IMR-90 (cell line): ENCODE measurements around the gene COTL1. TPM values are rescaled to one million over a fixed set of nuclear protein-coding genes. Genes with fewer than 3 reads are reported as not detected.

Experiments
- ATAC-seq: fragments of 200-7000 bp; cut with Tn5 transposase; 2 replicates; pipeline ENCODE4 v1.9.1; 2020; ENCODE audit warnings: low read depth, mild to moderate bottlenecking, moderate library complexity
- BruUV-seq: library from RNA; stranded (reverse); fragments of 400-500 nt; replicated peaks from 2 replicates; lab custom pipeline; 2021; lab: Mats Ljungman, UMichigan
- CTCF ChIA-PET: fragments of 300-600 bp; formaldehyde crosslinking; extraction: SDS; loops from one replicate; lab custom pipeline; 2021; ENCODE audit warnings: antibody characterized with exemption; lab: Yijun Ruan, JAX
- POLR2A ChIA-PET: fragments of 300-600 bp; sonication (Branson Sonifier 250); formaldehyde crosslinking; loops from one replicate; lab custom pipeline; 2022; ENCODE audit warnings: antibody characterized with exemption; ENCODE audit not compliant: unreplicated experiment; lab: Charles Lee
- DNase-seq: peaks from one replicate; pipeline ENCODE4 v3.0.0; 2013
- H2AFZ ChIP-seq: replicated peaks from 2 replicates; pipeline ENCODE3; 2013; ENCODE audit warnings: low read length, mild to moderate bottlenecking; ENCODE audit not compliant: poor library complexity
- H2AK5ac ChIP-seq: 2 replicates; pipeline ENCODE4 v1.6.1; 2013; ENCODE audit warnings: low read depth, low read length, inconsistent platforms
- H2AK9ac ChIP-seq: replicated peaks from 2 replicates; pipeline ENCODE3; 2013; ENCODE audit warnings: mild to moderate bottlenecking, low read depth, low read length, moderate library complexity; ENCODE audit not compliant: poor library complexity
- H2BK120ac ChIP-seq: 2 replicates; pipeline ENCODE4 v1.6.1; 2013; ENCODE audit warnings: low read depth, low read length, inconsistent platforms
- H2BK15ac ChIP-seq: 3 replicates; pipeline ENCODE4 v1.6.1; 2013; ENCODE audit warnings: low read depth, low read length, inconsistent platforms
- H2BK20ac ChIP-seq: 2 replicates; pipeline ENCODE4 v1.6.1; 2013; ENCODE audit warnings: low read depth, mild to moderate bottlenecking, inconsistent platforms, low read length, moderate library complexity
- H2BK5ac ChIP-seq: 2 replicates; pipeline ENCODE4 v1.6.1; 2013; ENCODE audit warnings: mild to moderate bottlenecking, low read depth, low read length, inconsistent platforms; ENCODE audit not compliant: poor library complexity, severe bottlenecking
- H3K14ac ChIP-seq: replicated peaks from 2 replicates; pipeline ENCODE4 v1.6.1; 2013; ENCODE audit warnings: low read depth, low read length, inconsistent platforms
- H3K18ac ChIP-seq: 2 replicates; pipeline ENCODE4 v1.6.1; 2013; ENCODE audit warnings: low read depth, low read length, control low read depth
- H3K23ac ChIP-seq: 2 replicates; pipeline ENCODE4 v1.6.1; 2013; ENCODE audit warnings: low read depth, low read length, inconsistent platforms
- H3K27ac ChIP-seq: 2 replicates; pipeline ENCODE4 v1.5.1; 2013; ENCODE audit warnings: mild to moderate bottlenecking, control low read depth, low read length; ENCODE audit not compliant: insufficient read depth
- H3K27me3 ChIP-seq: 2 replicates; pipeline ENCODE4 v1.6.1; 2013; ENCODE audit warnings: low read length; ENCODE audit not compliant: control insufficient read depth, insufficient read depth
- H3K36me3 ChIP-seq: 2 replicates; pipeline ENCODE4 v1.6.1; 2013; ENCODE audit warnings: low read length, mixed read lengths; ENCODE audit not compliant: control insufficient read depth, insufficient read depth
- H3K4ac ChIP-seq: 2 replicates; pipeline ENCODE4 v1.6.1; 2013; ENCODE audit warnings: low read depth, low read length, inconsistent platforms
- H3K4me1 ChIP-seq: 2 replicates; pipeline ENCODE4 v1.6.1; 2013; ENCODE audit warnings: low read length, mixed read lengths; ENCODE audit not compliant: control insufficient read depth, insufficient read depth
- H3K4me2 ChIP-seq: 2 replicates; pipeline ENCODE4 v1.6.1; 2013; ENCODE audit warnings: low read depth, mild to moderate bottlenecking, control low read depth, low read length, moderate library complexity
- H3K4me3 ChIP-seq: 2 replicates; pipeline ENCODE4 v1.5.1; 2013; ENCODE audit warnings: low read depth, mild to moderate bottlenecking, control low read depth, low read length, moderate library complexity; ENCODE audit not compliant: insufficient read depth
- H3K56ac ChIP-seq: 2 replicates; pipeline ENCODE4 v1.6.1; 2013; ENCODE audit warnings: low read length, inconsistent platforms; ENCODE audit not compliant: insufficient read depth; ENCODE audit errors: extremely low read depth
- H3K79me1 ChIP-seq, 2 experiments: 2 replicates each; pipeline ENCODE4 v1.6.1; 2013; ENCODE audit warnings: low read length in 2 of 2, inconsistent platforms in 1 of 2, low read depth in 1 of 2
- H3K9ac ChIP-seq: 2 replicates; pipeline ENCODE4 v1.6.1; 2013; ENCODE audit warnings: low read depth, low read length, control low read depth
- H3K9me1 ChIP-seq: 2 replicates; pipeline ENCODE4 v1.6.1; 2013; ENCODE audit warnings: low read length, inconsistent platforms; ENCODE audit not compliant: insufficient read depth
- H3K9me3 ChIP-seq: 2 replicates; pipeline ENCODE4 v1.6.1; 2013; ENCODE audit warnings: low read length; ENCODE audit not compliant: control insufficient read depth, insufficient read depth
- H4K20me1 ChIP-seq: 2 replicates; pipeline ENCODE4 v1.6.1; 2013; ENCODE audit warnings: low read length, inconsistent platforms; ENCODE audit not compliant: insufficient read depth
- H4K5ac ChIP-seq: 2 replicates; pipeline ENCODE4 v1.6.1; 2013; ENCODE audit warnings: mild to moderate bottlenecking, low read depth, low read length, control low read depth
- H4K8ac ChIP-seq, 2 experiments: 2 replicates each; pipeline ENCODE4 v1.6.1; 2013; ENCODE audit warnings: low read depth in 2 of 2, low read length in 2 of 2, control low read depth in 1 of 2, inconsistent platforms in 1 of 2
- H4K91ac ChIP-seq: 2 replicates; pipeline ENCODE4 v1.6.1; 2013; ENCODE audit warnings: low read depth, low read length, inconsistent platforms; ENCODE audit not compliant: insufficient read depth
- BHLHE40 ChIP-seq: fragments of 150-350 bp; IDR thresholded peaks from 2 replicates; pipeline ENCODE4 v1.6.1; 2016; ENCODE audit warnings: mild to moderate bottlenecking, low read depth, low read length
- CEBPB ChIP-seq: IDR thresholded peaks from 2 replicates; pipeline ENCODE4 v1.6.1; 2012; ENCODE audit warnings: low read depth, low read length, improper control_type of control experiment
- CTCF ChIP-seq: conservative IDR thresholded peaks from 2 replicates; pipeline ENCODE4 v1.5.1; 2012; ENCODE audit warnings: mild to moderate bottlenecking, low read depth, low read length, improper control_type of control experiment
- RFX5 ChIP-seq: IDR thresholded peaks from 2 replicates; pipeline ENCODE4 v1.8.0; 2012; ENCODE audit warnings: low read depth, mild to moderate bottlenecking, low read length, moderate library complexity
- SMC3 ChIP-seq: fragments of 150-350 bp; IDR thresholded peaks from 2 replicates; pipeline ENCODE4 v1.6.1; 2016; ENCODE audit warnings: low read depth, mild to moderate bottlenecking, antibody characterized with exemption, low read length, moderate library complexity
- WGBS, 2 experiments: methylation state at CpG; one replicate each; pipeline versions ENCODE4 v1.1.5 to v1.1.7; 2013; ENCODE audit warnings: missing lambda C conversion rate in 2 of 2; ENCODE audit not compliant: insufficient read length in 1 of 2; ENCODE audit errors: extremely low coverage in 2 of 2; 5-methylcytosine and 5-hydroxymethylcytosine counted together
- dilution Hi-C: fragments of 300-500 bp; cut with HindIII; formaldehyde crosslinking; loops from one replicate; pipeline ENCODE4 v1.14.3; 2018; ENCODE audit warnings: low sequenced_read_pairs; ENCODE audit not compliant: unreplicated experiment
- in situ Hi-C: fragments of 300-500 bp; cut with MboI; formaldehyde crosslinking; loops from 3 replicates; pipeline ENCODE4 v1.14.3; 2019; ENCODE audit warnings: low sequenced_read_pairs, inconsistent platforms, mixed read lengths
- intact Hi-C: fragments of 100-400 bp; cut with micrococcal nuclease; formaldehyde crosslinking; loops from 2 replicates; pipeline ENCODE4 v1.10.0; 2022
- polyA plus RNA-seq, 3 experiments: library from polyadenylated mRNA; depleted of rRNA; stranded (reverse); fragments of >200 nt; gene quantifications; 2 replicates each; pipeline ENCODE4 v1.2.3, GENCODE V29; 2012; ENCODE audit warnings: low replicate concordance in 1 of 3
- total RNA-seq: library from RNA; depleted of rRNA; stranded (reverse); fragments of >200 nt; gene quantifications from 2 replicates; pipeline ENCODE4 v1.2.3, GENCODE V29; 2012

COTL1 gene
- total and polyA plus RNA-seq, 2 of the 4 experiments (the other 2 are of a cell fraction): 144 to 258 TPM

- ATAC-seq (no peak), DNase-seq (no peak)
- H3K36me3 ChIP-seq: peaks cover 29% of the 10 kb centered on the region
- peaks cover 9 to 73% of the 10 kb centered on the region in 2 experiments for H3K79me1 ChIP-seq
- TF ChIP-seq CEBPB (no peak), CTCF (no peak), RFX5 (no peak), BHLHE40 (no peak), SMC3 (no peak)
- dilution Hi-C loops (no loop called here), in situ Hi-C loops (no loop called here), intact Hi-C loops (loop anchor here (5.0 to 10.0 kb wide), 2 partner anchors 47 to 320 kb away; partner anchors contain the start of gene WFDC1)
- no peak overlapping the region for H2BK120ac ChIP-seq
- peak overlapping the region; percentile 96 for H3K4me2 ChIP-seq
- H4K20me1 ChIP-seq: peaks cover 83% of the 10 kb centered on the region
- H4K91ac ChIP-seq: no peak overlapping the region
- H3K9me1 ChIP-seq: peaks cover 42% of the 10 kb centered on the region
- ChIA-PET CTCF (no interaction called here), POLR2A (no interaction called here)
- H3K9me3 ChIP-seq: no peaks in the 10 kb centered on the region
- H2AK9ac ChIP-seq: no peak overlapping the region
- no peak overlapping the region for H2BK5ac ChIP-seq
- peak overlapping the region; percentile 56; the same call in 1 of the 2 replicates for H3K23ac ChIP-seq
- H4K8ac ChIP-seq: no peak overlapping the region
- peaks cover 31% of the 10 kb centered on the region for H3K4me1 ChIP-seq
- no peaks in the 10 kb centered on the region for H3K27me3 ChIP-seq
- H3K14ac ChIP-seq: peak overlapping the region; percentile 28; the same call in 1 of the 2 replicates
- peak overlapping the region; percentile 49 for H2AK5ac ChIP-seq
- H4K5ac ChIP-seq: no peak overlapping the region
- H2AFZ ChIP-seq: no peak overlapping the region
- no TSS peak for BruUV-seq
- H3K4ac ChIP-seq: no peak overlapping the region
- H3K4me3 ChIP-seq: no peak overlapping the region
- no peak overlapping the region for H2BK20ac ChIP-seq
- H3K9ac ChIP-seq: 0 out of 2 replicates have a peak overlapping the region, but pooled peaks have one; percentile 2
- no peak overlapping the region for H3K56ac ChIP-seq
- H3K27ac ChIP-seq: peak overlapping the region; percentile 2; the same call in 1 of the 2 replicates
- H3K18ac ChIP-seq: no peak overlapping the region; the same call in 1 of the 2 replicates
- no peak overlapping the region for H2BK15ac ChIP-seq
- WGBS, 2 experiments: 60% methylated on average over 1 of the region's 3 CpGs; no CpG with 5 or more reads in 1 of the 2 experiments
Observed at GRCh38 chr16:84614623-84614967, 3.3 kb downstream of the COTL1 start.
